Measurements from ENCODE around the gene CCDC12. TPM values are rescaled to one million over a fixed set of nuclear protein-coding genes. Genes with fewer than 3 reads are reported as not detected.

Gene CCDC12
- total and polyA plus RNA-seq, 9 of the 15 experiments (the other 6 are each of a cell fraction or from before 2014, with no cell fraction given): 8.9 to 201 (median 86.9) TPM

GRCh38 chr3:46909535-46910161 lies 66.9 kb downstream of the CCDC12 start (continued):
- TF ChIP-seq REST (IDR thresholded peaks at IDR 0.05; ENCODE audit: borderline replicate concordance) (peak; percentile 84), REST (CRISPR knock-in tag; IDR thresholded peaks at IDR 0.05; ENCODE audit: low read depth) (no peak), SIN3B (IDR thresholded peaks at IDR 0.05; ENCODE audit: low read depth) (no peak), MED1 (CRISPR knock-in tag; IDR thresholded peaks at IDR 0.05; ENCODE audit: borderline replicate concordance) (no peak), DACH1 (IDR thresholded peaks at IDR 0.05; ENCODE audit: partially characterized antibody) (peak; percentile 56), RBM39 (optimal IDR thresholded peaks at IDR 0.05; ENCODE audit: low read depth, low read length) (no peak), BHLHE40 (IDR thresholded peaks at IDR 0.05; ENCODE audit: low read length) (0 out of 2 replicates have a peak, but pooled peaks have one; percentile 24), KLF1 (tag; IDR thresholded peaks at IDR 0.05) (no peak), MEF2D (tag; conservative IDR thresholded peaks at IDR 0.05; ENCODE audit: low read depth) (no peak), SETDB1 (IDR thresholded peaks at IDR 0.05; ENCODE audit: low read length) (no peak), CXXC5 (CRISPR knock-in tag; IDR thresholded peaks at IDR 0.05) (peak; percentile 41; the same call in 1 of the 2 replicates), ZNF586 (CRISPR knock-in tag; conservative IDR thresholded peaks at IDR 0.05) (no peak), MCM5 (IDR thresholded peaks at IDR 0.05; ENCODE audit: low read depth) (no peak), STAG1 (CRISPR knock-in tag; IDR thresholded peaks at IDR 0.05; ENCODE audit: borderline replicate concordance) (peak; percentile 70; the same call in 1 of the 2 replicates), ZFX (CRISPR knock-in tag; IDR thresholded peaks at IDR 0.05) (no peak), WHSC1 (IDR thresholded peaks at IDR 0.05; ENCODE audit: low read length) (no peak), ZNF830 (CRISPR knock-in tag; IDR thresholded peaks at IDR 0.05) (no peak)
